NCI-H1930 (cell line): ENCODE data around the gene SNX25.
"Not testable (repeated sequence)": the region's sequence is repeated elsewhere in the genome, so short reads cannot be mapped to it uniquely, and the experiment has no call there.

Experiments
- DNase-seq, 2 experiments: peaks; one replicate each; lab custom pipeline; 2025; lab: John Stamatoyannopoulos, UW

SNX25 gene

GRCh38 chr4:185344743-185345538 is 135.5 kb downstream of the SNX25 start:
- no peak for DNase-seq

- no peak for DNase-seq
Observed at GRCh38 chr4:185346975-185347601, 137.7 kb downstream of the SNX25 start.

GRCh38 chr4:185351691-185352090 is 142.3 kb downstream of the SNX25 start:
- no peak for DNase-seq

GRCh38 chr4:185352202-185352601 is 142.8 kb downstream of the SNX25 start:
- DNase-seq = no peak

- no peak for DNase-seq
Observed at GRCh38 chr4:185352741-185353140, 143.3 kb downstream of the SNX25 start.

GRCh38 chr4:185357211-185357610 is 147.8 kb downstream of the SNX25 start:
- DNase-seq = no peak

GRCh38 chr4:185357733-185358440 is 148.5 kb downstream of the SNX25 start:
- DNase-seq = no peak

GRCh38 chr4:185358514-185358913 is 149.1 kb downstream of the SNX25 start:
- no peak for DNase-seq

- DNase-seq = no peak
Observed at GRCh38 chr4:185358959-185359358, 149.6 kb downstream of the SNX25 start.

GRCh38 chr4:185359767-185360446 is 150.5 kb downstream of the SNX25 start:
- no peak for DNase-seq

GRCh38 chr4:185361872-185362271 is 152.5 kb downstream of the SNX25 start:
- DNase-seq = no peak

GRCh38 chr4:185362570-185362969 is 153.2 kb downstream of the SNX25 start:
- not testable (repeated sequence) for DNase-seq

- DNase-seq = no peak
Observed at GRCh38 chr4:185363251-185363650, 153.9 kb downstream of the SNX25 start.

- DNase-seq = no peak
Observed at GRCh38 chr4:185364886-185365285, 155.5 kb downstream of the SNX25 start.

- no peak for DNase-seq
Observed at GRCh38 chr4:185369731-185370130, 160.3 kb downstream of the SNX25 start.

- DNase-seq = no peak
Observed at GRCh38 chr4:185370268-185370949, 161.0 kb downstream of the SNX25 start.

- DNase-seq = no peak
Observed at GRCh38 chr4:185371702-185372101, 162.3 kb downstream of the SNX25 start.

- no peak for DNase-seq
Observed at GRCh38 chr4:185374027-185374426, 164.6 kb downstream of the SNX25 start.

GRCh38 chr4:185374573-185374972 is 165.2 kb downstream of the SNX25 start:
- DNase-seq = no peak

- DNase-seq = no peak
Observed at GRCh38 chr4:185378264-185378663, 168.9 kb downstream of the SNX25 start.
